ENCODE results near the gene TPCN1. TPM values are rescaled to one million over a fixed set of nuclear protein-coding genes. Genes with fewer than 3 reads are reported as not detected.
A peak's percentile ranks its signal among the peaks of the same experiment; 100 is the strongest.

TPCN1 gene
- total and polyA plus RNA-seq, 2 of the 13 experiments (the other 11 are each of a cell fraction or from before 2014, with no cell fraction given): 8.0 to 26.8 TPM

DNA sequence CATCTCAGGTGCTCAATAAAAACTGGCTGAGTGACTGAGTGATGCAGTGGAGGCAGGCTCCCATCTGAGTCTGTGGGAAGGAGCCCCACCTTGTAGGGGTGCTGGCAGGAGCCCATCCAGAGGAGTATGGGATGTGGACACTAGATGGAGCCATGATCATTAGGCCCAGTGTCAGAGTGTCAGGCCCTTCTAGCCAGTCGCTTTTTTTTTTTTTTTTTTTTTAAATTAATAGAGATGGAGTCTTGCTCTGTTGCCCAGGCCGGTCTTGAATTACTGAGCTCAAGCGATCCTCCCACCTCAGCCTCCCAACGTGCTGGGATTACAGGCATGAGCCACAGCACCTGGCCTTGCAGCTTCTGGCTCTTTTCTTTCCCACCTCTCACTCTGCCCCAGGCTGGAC, 24.3 kb upstream of the TPCN1 start (continued):
- TF ChIP-seq, protein P1, sequence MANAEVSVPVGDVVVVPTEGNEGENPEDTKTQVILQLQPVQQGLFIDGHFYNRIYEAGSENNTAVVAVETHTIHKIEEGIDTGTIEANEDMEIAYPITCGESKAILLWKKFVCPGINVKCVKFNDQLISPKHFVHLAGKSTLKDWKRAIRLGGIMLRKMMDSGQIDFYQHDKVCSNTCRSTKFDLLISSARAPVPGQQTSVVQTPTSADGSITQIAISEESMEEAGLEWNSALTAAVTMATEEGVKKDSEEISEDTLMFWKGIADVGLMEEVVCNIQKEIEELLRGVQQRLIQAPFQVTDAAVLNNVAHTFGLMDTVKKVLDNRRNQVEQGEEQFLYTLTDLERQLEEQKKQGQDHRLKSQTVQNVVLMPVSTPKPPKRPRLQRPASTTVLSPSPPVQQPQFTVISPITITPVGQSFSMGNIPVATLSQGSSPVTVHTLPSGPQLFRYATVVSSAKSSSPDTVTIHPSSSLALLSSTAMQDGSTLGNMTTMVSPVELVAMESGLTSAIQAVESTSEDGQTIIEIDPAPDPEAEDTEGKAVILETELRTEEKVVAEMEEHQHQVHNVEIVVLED (CRISPR knock-in tag; IDR thresholded peaks at IDR 0.05; ENCODE audit: borderline replicate concordance): no peak
- no peak for TF ChIP-seq SNAPC2 (CRISPR knock-in tag; IDR thresholded peaks at IDR 0.05)
- TF ChIP-seq ZNF143 (CRISPR knock-in tag; IDR thresholded peaks at IDR 0.05): no peak
- TF ChIP-seq KDM2A (CRISPR knock-in tag; IDR thresholded peaks at IDR 0.05; ENCODE audit: borderline replicate concordance, low read depth): peak; percentile 36; the same call in 1 of the 2 replicates
- TF ChIP-seq ZNF44 (CRISPR knock-in tag; IDR thresholded peaks at IDR 0.05): no peak
- TF ChIP-seq AGO2 (optimal IDR thresholded peaks at IDR 0.05; ENCODE audit: low read depth, low read length): no peak
- TF ChIP-seq, protein P2, sequence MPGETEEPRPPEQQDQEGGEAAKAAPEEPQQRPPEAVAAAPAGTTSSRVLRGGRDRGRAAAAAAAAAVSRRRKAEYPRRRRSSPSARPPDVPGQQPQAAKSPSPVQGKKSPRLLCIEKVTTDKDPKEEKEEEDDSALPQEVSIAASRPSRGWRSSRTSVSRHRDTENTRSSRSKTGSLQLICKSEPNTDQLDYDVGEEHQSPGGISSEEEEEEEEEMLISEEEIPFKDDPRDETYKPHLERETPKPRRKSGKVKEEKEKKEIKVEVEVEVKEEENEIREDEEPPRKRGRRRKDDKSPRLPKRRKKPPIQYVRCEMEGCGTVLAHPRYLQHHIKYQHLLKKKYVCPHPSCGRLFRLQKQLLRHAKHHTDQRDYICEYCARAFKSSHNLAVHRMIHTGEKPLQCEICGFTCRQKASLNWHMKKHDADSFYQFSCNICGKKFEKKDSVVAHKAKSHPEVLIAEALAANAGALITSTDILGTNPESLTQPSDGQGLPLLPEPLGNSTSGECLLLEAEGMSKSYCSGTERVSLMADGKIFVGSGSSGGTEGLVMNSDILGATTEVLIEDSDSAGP (CRISPR knock-in tag; IDR thresholded peaks at IDR 0.05; ENCODE audit: borderline replicate concordance): 0 out of 2 replicates have a peak, but pooled peaks have one; percentile 22
- TF ChIP-seq, protein P3, sequence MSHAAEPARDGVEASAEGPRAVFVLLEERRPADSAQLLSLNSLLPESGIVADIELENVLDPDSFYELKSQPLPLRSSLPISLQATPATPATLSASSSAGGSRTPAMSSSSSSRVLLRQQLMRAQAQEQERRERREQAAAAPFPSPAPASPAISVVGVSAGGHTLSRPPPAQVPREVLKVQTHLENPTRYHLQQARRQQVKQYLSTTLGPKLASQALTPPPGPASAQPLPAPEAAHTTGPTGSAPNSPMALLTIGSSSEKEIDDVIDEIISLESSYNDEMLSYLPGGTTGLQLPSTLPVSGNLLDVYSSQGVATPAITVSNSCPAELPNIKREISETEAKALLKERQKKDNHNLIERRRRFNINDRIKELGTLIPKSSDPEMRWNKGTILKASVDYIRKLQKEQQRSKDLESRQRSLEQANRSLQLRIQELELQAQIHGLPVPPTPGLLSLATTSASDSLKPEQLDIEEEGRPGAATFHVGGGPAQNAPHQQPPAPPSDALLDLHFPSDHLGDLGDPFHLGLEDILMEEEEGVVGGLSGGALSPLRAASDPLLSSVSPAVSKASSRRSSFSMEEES (CRISPR knock-in tag; IDR thresholded peaks at IDR 0.05): no peak
- TF ChIP-seq CCDC6 (CRISPR knock-in tag; IDR thresholded peaks at IDR 0.05): no peak
- no peak for TF ChIP-seq ZFP36L2 (CRISPR knock-in tag; IDR thresholded peaks at IDR 0.05)
- no peak for TF ChIP-seq NCOA2 (CRISPR knock-in tag; IDR thresholded peaks at IDR 0.05)
- no peak for TF ChIP-seq RBM22 (optimal IDR thresholded peaks at IDR 0.05; ENCODE audit: low read length)
- TF ChIP-seq, protein P4, sequence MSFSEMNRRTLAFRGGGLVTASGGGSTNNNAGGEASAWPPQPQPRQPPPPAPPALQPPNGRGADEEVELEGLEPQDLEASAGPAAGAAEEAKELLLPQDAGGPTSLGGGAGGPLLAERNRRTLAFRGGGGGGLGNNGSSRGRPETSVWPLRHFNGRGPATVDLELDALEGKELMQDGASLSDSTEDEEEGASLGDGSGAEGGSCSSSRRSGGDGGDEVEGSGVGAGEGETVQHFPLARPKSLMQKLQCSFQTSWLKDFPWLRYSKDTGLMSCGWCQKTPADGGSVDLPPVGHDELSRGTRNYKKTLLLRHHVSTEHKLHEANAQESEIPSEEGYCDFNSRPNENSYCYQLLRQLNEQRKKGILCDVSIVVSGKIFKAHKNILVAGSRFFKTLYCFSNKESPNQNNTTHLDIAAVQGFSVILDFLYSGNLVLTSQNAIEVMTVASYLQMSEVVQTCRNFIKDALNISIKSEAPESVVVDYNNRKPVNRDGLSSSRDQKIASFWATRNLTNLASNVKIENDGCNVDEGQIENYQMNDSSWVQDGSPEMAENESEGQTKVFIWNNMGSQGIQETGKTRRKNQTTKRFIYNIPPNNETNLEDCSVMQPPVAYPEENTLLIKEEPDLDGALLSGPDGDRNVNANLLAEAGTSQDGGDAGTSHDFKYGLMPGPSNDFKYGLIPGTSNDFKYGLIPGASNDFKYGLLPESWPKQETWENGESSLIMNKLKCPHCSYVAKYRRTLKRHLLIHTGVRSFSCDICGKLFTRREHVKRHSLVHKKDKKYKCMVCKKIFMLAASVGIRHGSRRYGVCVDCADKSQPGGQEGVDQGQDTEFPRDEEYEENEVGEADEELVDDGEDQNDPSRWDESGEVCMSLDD (CRISPR knock-in tag; IDR thresholded peaks at IDR 0.05; ENCODE audit: borderline replicate concordance): no peak
- no peak for TF ChIP-seq FOXP1 (IDR thresholded peaks at IDR 0.05)
- no peak for TF ChIP-seq FOXP1 (CRISPR knock-in tag; IDR thresholded peaks at IDR 0.05)
- TF ChIP-seq, protein P5, sequence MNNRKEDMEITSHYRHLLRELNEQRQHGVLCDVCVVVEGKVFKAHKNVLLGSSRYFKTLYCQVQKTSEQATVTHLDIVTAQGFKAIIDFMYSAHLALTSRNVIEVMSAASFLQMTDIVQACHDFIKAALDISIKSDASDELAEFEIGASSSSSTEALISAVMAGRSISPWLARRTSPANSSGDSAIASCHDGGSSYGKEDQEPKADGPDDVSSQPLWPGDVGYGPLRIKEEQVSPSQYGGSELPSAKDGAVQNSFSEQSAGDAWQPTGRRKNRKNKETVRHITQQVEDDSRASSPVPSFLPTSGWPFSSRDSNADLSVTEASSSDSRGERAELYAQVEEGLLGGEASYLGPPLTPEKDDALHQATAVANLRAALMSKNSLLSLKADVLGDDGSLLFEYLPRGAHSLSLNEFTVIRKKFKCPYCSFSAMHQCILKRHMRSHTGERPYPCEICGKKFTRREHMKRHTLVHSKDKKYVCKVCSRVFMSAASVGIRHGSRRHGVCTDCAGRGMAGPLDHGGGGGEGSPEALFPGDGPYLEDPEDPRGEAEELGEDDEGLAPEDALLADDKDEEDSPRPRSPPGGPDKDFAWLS (CRISPR knock-in tag; IDR thresholded peaks at IDR 0.05; ENCODE audit: borderline replicate concordance): no peak
- TF ChIP-seq, protein P6, sequence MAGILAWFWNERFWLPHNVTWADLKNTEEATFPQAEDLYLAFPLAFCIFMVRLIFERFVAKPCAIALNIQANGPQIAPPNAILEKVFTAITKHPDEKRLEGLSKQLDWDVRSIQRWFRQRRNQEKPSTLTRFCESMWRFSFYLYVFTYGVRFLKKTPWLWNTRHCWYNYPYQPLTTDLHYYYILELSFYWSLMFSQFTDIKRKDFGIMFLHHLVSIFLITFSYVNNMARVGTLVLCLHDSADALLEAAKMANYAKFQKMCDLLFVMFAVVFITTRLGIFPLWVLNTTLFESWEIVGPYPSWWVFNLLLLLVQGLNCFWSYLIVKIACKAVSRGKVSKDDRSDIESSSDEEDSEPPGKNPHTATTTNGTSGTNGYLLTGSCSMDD (CRISPR knock-in tag; IDR thresholded peaks at IDR 0.05): no peak
- TF ChIP-seq ZNF703 (CRISPR knock-in tag; IDR thresholded peaks at IDR 0.05; ENCODE audit: borderline replicate concordance): no peak
- TF ChIP-seq, protein P7, sequence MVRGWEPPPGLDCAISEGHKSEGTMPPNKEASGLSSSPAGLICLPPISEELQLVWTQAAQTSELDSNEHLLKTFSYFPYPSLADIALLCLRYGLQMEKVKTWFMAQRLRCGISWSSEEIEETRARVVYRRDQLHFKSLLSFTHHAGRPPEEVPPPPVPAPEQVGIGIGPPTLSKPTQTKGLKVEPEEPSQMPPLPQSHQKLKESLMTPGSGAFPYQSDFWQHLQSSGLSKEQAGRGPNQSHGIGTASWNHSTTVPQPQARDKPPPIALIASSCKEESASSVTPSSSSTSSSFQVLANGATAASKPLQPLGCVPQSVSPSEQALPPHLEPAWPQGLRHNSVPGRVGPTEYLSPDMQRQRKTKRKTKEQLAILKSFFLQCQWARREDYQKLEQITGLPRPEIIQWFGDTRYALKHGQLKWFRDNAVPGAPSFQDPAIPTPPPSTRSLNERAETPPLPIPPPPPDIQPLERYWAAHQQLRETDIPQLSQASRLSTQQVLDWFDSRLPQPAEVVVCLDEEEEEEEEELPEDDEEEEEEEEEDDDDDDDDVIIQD (CRISPR knock-in tag; IDR thresholded peaks at IDR 0.05; ENCODE audit: low read depth): no peak
